ENCODE results near the gene DDX27. TPM values are rescaled to one million over a fixed set of nuclear protein-coding genes. Genes with fewer than 3 reads are reported as not detected.

DDX27 gene
- total RNA-seq, 1 experiment from 2014 or later: 54.8 TPM

DNA sequence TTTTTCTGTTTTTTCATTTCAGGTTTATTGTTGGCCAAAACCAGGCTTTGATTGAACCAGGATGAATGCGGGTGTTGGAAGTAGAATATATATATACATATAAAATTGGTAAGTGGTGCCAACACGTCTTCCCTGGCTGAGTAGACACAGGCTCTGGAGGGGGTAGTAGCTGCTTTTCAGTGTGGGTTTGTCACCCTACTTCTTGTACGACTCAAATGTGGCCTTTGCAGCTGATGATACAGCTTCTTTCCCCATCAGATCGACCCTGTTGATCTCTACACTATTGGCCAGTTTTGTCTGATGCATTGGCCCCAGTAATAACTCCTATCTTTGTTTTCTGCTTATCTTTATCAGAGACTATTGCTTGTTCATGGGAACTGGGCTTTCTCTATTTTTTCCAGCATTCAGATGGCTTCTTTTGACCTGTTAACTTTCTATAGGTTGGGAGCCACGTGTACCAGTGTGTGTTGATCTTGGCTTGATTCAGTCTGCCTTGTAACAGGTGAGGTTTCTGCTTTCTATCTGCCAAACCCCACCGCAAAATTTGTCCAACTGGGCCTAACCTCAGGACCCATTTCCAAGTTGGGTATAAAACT is 61.3 kb downstream of the DDX27 start:
- Mint-ChIP-seq H3K9me3 (peaks cover 7% of the 10 kb centered on the region), H3K4me1 (peaks cover 63% of the 10 kb centered on the region), H3K36me3 (peaks cover 80% of the 10 kb centered on the region), H3K27ac (peak overlapping the region; percentile 99), H3K4me3 (peak overlapping the region; percentile 100), H3K27me3 (ENCODE audit: low read depth) (no peaks in the 10 kb centered on the region; the same call in 1 of the 2 replicates)
- CTCF ChIA-PET: interaction anchor here (3.7 kb wide), 1 partner anchor 40 kb away, joined by 15 read pairs; no protein-coding TSS in a partner anchor
- TF ChIP-seq GABPB1 (CRISPR knock-in tag; IDR thresholded peaks at IDR 0.05) (no peak), ZNF671 (CRISPR knock-in tag; IDR thresholded peaks at IDR 0.05) (no peak), ZNF317 (CRISPR knock-in tag; IDR thresholded peaks at IDR 0.05; ENCODE audit: borderline replicate concordance, low read depth) (no peak)
- TF ChIP-seq, protein P1, sequence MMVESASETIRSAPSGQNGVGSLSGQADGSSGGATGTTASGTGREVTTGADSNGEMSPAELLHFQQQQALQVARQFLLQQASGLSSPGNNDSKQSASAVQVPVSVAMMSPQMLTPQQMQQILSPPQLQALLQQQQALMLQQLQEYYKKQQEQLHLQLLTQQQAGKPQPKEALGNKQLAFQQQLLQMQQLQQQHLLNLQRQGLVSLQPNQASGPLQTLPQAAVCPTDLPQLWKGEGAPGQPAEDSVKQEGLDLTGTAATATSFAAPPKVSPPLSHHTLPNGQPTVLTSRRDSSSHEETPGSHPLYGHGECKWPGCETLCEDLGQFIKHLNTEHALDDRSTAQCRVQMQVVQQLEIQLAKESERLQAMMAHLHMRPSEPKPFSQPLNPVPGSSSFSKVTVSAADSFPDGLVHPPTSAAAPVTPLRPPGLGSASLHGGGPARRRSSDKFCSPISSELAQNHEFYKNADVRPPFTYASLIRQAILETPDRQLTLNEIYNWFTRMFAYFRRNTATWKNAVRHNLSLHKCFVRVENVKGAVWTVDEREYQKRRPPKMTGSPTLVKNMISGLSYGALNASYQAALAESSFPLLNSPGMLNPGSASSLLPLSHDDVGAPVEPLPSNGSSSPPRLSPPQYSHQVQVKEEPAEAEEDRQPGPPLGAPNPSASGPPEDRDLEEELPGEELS (CRISPR knock-in tag; IDR thresholded peaks at IDR 0.05): no peak
- TF ChIP-seq, protein P2, sequence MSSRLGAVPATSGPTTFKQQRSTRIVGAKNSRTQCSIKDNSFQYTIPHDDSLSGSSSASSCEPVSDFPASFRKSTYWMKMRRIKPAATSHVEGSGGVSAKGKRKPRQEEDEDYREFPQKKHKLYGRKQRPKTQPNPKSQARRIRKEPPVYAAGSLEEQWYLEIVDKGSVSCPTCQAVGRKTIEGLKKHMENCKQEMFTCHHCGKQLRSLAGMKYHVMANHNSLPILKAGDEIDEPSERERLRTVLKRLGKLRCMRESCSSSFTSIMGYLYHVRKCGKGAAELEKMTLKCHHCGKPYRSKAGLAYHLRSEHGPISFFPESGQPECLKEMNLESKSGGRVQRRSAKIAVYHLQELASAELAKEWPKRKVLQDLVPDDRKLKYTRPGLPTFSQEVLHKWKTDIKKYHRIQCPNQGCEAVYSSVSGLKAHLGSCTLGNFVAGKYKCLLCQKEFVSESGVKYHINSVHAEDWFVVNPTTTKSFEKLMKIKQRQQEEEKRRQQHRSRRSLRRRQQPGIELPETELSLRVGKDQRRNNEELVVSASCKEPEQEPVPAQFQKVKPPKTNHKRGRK (CRISPR knock-in tag; IDR thresholded peaks at IDR 0.05; ENCODE audit: borderline replicate concordance): no peak
- TF ChIP-seq, protein P3, sequence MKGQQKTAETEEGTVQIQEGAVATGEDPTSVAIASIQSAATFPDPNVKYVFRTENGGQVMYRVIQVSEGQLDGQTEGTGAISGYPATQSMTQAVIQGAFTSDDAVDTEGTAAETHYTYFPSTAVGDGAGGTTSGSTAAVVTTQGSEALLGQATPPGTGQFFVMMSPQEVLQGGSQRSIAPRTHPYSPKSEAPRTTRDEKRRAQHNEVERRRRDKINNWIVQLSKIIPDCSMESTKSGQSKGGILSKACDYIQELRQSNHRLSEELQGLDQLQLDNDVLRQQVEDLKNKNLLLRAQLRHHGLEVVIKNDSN (CRISPR knock-in tag; IDR thresholded peaks at IDR 0.05): 0 out of 2 replicates have a peak, but pooled peaks have one; percentile 29
- ATAC-seq (no peak), DNase-seq (ENCODE audit: low spot score) (no peak)
- POLR2A ChIA-PET: interaction anchor here (0.6 to 1.0 kb wide), 3 partner anchors 15 to 234 kb away, joined by 3 to 6 read pairs (median 3); no protein-coding TSS in a partner anchor

DNA sequence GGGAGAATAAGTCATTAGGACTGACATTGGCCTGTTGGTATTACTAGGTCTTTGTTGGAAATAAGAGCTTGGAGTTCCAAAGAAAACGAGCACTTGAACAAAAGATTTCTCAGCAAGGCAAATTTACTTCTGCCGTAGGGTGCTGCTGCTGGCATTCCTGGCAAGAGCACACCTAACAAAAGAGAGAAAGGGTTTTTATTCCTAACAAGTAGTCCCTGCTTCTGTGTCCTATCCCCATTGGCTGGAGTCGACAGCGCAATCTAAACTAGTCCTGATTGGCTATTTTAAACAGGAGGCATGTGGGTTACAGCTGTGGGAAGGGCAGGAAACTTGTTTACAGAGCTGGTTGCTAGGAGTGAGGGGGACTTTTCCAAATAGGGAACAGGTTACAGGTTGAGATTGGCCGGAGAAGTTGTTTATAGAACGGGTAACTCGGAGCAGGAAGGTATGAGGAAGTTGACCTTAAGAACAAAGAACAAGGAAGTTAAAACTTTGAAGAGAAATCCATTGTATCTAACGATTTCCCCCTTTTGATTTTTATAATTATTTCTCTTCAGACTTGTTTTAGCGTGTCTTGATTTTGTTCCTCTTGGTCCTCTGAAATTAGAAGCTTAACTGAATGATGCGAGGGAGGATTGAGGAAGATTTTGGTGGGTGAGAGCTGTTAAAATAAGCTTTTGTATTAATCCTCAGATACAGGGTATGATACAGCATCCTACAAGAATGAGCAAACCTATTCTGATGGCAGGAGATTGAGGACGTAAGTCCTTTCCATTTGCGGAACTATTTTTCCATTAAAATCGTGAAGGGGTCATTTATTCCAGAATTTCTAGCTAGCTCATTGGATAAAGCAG is 62.1 kb downstream of the DDX27 start:
- ATAC-seq (no peak), DNase-seq (ENCODE audit: low spot score) (peak; percentile 26)
- Mint-ChIP-seq H3K27ac (peak overlapping the region; percentile 95), H3K9me3 (peaks cover 7% of the 10 kb centered on the region), H3K4me1 (peaks cover 70% of the 10 kb centered on the region), H3K4me3 (peak overlapping the region; percentile 100), H3K27me3 (ENCODE audit: low read depth) (no peaks in the 10 kb centered on the region; the same call in 1 of the 2 replicates), H3K36me3 (peaks cover 84% of the 10 kb centered on the region)
- POLR2A ChIA-PET: interaction anchor here (0.6 to 1.0 kb wide), 3 partner anchors 10 to 234 kb away, joined by 3 to 6 read pairs (median 3); no protein-coding TSS in a partner anchor
- CTCF ChIA-PET: interaction anchor here (1.1 to 3.7 kb wide), 2 partner anchors 9 to 39 kb away, joined by 3 to 15 read pairs; no protein-coding TSS in a partner anchor
- TF ChIP-seq CBFB (CRISPR knock-in tag; IDR thresholded peaks at IDR 0.05; ENCODE audit: low read depth) (no peak), NFYB (CRISPR knock-in tag; conservative IDR thresholded peaks at IDR 0.05; ENCODE audit: low read depth) (no peak), ZNF121 (CRISPR knock-in tag; IDR thresholded peaks at IDR 0.05) (no peak), ZNF671 (CRISPR knock-in tag; IDR thresholded peaks at IDR 0.05) (peak; percentile 71), MXD4 (CRISPR knock-in tag; IDR thresholded peaks at IDR 0.05; ENCODE audit: borderline replicate concordance) (no peak), ZNF416 (CRISPR knock-in tag; IDR thresholded peaks at IDR 0.05) (no peak), TEAD4 (CRISPR knock-in tag; IDR thresholded peaks at IDR 0.05) (no peak), ZNF263 (CRISPR knock-in tag; IDR thresholded peaks at IDR 0.05; ENCODE audit: low read depth) (no peak), RORB (CRISPR knock-in tag; IDR thresholded peaks at IDR 0.05) (peak; percentile 31; the same call in 1 of the 2 replicates), PRRX2 (CRISPR knock-in tag; IDR thresholded peaks at IDR 0.05) (0 out of 2 replicates have a peak, but pooled peaks have one; percentile 16), MYBL2 (CRISPR knock-in tag; IDR thresholded peaks at IDR 0.05) (0 out of 2 replicates have a peak, but pooled peaks have one; percentile 41)
- TF ChIP-seq, protein P4, sequence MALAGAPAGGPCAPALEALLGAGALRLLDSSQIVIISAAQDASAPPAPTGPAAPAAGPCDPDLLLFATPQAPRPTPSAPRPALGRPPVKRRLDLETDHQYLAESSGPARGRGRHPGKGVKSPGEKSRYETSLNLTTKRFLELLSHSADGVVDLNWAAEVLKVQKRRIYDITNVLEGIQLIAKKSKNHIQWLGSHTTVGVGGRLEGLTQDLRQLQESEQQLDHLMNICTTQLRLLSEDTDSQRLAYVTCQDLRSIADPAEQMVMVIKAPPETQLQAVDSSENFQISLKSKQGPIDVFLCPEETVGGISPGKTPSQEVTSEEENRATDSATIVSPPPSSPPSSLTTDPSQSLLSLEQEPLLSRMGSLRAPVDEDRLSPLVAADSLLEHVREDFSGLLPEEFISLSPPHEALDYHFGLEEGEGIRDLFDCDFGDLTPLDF (CRISPR knock-in tag; IDR thresholded peaks at IDR 0.05): no peak
- TF ChIP-seq, protein P5, sequence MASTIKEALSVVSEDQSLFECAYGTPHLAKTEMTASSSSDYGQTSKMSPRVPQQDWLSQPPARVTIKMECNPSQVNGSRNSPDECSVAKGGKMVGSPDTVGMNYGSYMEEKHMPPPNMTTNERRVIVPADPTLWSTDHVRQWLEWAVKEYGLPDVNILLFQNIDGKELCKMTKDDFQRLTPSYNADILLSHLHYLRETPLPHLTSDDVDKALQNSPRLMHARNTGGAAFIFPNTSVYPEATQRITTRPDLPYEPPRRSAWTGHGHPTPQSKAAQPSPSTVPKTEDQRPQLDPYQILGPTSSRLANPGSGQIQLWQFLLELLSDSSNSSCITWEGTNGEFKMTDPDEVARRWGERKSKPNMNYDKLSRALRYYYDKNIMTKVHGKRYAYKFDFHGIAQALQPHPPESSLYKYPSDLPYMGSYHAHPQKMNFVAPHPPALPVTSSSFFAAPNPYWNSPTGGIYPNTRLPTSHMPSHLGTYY (CRISPR knock-in tag; IDR thresholded peaks at IDR 0.05): peak; percentile 44; the same call in 1 of the 2 replicates
- TF ChIP-seq, protein P6, sequence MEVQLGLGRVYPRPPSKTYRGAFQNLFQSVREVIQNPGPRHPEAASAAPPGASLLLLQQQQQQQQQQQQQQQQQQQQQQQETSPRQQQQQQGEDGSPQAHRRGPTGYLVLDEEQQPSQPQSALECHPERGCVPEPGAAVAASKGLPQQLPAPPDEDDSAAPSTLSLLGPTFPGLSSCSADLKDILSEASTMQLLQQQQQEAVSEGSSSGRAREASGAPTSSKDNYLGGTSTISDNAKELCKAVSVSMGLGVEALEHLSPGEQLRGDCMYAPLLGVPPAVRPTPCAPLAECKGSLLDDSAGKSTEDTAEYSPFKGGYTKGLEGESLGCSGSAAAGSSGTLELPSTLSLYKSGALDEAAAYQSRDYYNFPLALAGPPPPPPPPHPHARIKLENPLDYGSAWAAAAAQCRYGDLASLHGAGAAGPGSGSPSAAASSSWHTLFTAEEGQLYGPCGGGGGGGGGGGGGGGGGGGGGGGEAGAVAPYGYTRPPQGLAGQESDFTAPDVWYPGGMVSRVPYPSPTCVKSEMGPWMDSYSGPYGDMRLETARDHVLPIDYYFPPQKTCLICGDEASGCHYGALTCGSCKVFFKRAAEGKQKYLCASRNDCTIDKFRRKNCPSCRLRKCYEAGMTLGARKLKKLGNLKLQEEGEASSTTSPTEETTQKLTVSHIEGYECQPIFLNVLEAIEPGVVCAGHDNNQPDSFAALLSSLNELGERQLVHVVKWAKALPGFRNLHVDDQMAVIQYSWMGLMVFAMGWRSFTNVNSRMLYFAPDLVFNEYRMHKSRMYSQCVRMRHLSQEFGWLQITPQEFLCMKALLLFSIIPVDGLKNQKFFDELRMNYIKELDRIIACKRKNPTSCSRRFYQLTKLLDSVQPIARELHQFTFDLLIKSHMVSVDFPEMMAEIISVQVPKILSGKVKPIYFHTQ (CRISPR knock-in tag; IDR thresholded peaks at IDR 0.05): peak; percentile 88
